Brain pericyte (primary cell): ENCODE measurements around the gene NOX5.
"Not testable (repeated sequence)": the region's sequence is repeated elsewhere in the genome, so short reads cannot be mapped to it uniquely, and the experiment has no call there.

ENCODE experiments used
- DNase-seq: peaks from one replicate; pipeline ENCODE4 v3.0.0-alpha.2; 2012; ENCODE audit warnings: low read depth, low spot score

Gene NOX5

GRCh38 chr15:69014454-69014853 is at the start of gene NOX5:
NOX5 (plus strand) TSS chr15:69014695; CDS start chr15:69014736, 41 bp downstream.
- no peak for DNase-seq

GRCh38 chr15:68966996-68967395 is 47.5 kb upstream of the NOX5 start:
- DNase-seq: no peak

- DNase-seq: no peak
Measured at GRCh38 chr15:68967948-68968347, 46.5 kb upstream of the NOX5 start.

- DNase-seq: no peak
Measured at GRCh38 chr15:68969298-68969697, 45.2 kb upstream of the NOX5 start.

- no peak for DNase-seq
Measured at GRCh38 chr15:68972201-68973065, 42.1 kb upstream of the NOX5 start.

- not testable (repeated sequence) for DNase-seq
Measured at GRCh38 chr15:68975651-68976160, 38.8 kb upstream of the NOX5 start.

- DNase-seq: not testable (repeated sequence)
Measured at GRCh38 chr15:68977426-68977825, 37.1 kb upstream of the NOX5 start.

GRCh38 chr15:68979006-68979405 is 35.5 kb upstream of the NOX5 start:
- no peak for DNase-seq

GRCh38 chr15:68979816-68980215 is 34.7 kb upstream of the NOX5 start:
- DNase-seq: no peak

- DNase-seq: no peak
Measured at GRCh38 chr15:68980786-68981185, 33.7 kb upstream of the NOX5 start.

- DNase-seq: no peak
Measured at GRCh38 chr15:68981941-68982340, 32.6 kb upstream of the NOX5 start.

- DNase-seq: no peak
Measured at GRCh38 chr15:68982976-68983563, 31.4 kb upstream of the NOX5 start.

GRCh38 chr15:68983961-68984481 is 30.5 kb upstream of the NOX5 start:
- no peak for DNase-seq

GRCh38 chr15:68984586-68984985 is 29.9 kb upstream of the NOX5 start:
- DNase-seq: no peak

- no peak for DNase-seq
Measured at GRCh38 chr15:68985361-68985891, 29.1 kb upstream of the NOX5 start.

- DNase-seq: no peak
Measured at GRCh38 chr15:68986322-68986721, 28.2 kb upstream of the NOX5 start.

- no peak for DNase-seq
Measured at GRCh38 chr15:68987120-68987519, 27.4 kb upstream of the NOX5 start.

- no peak for DNase-seq
Measured at GRCh38 chr15:68987676-68988075, 26.8 kb upstream of the NOX5 start.

- DNase-seq: no peak
Measured at GRCh38 chr15:68989541-68990230, 24.8 kb upstream of the NOX5 start.

GRCh38 chr15:68990231-68990991 is 24.1 kb upstream of the NOX5 start:
- DNase-seq: no peak

GRCh38 chr15:68990992-68991500 is 23.4 kb upstream of the NOX5 start:
- DNase-seq: no peak
